UCSD-AML1 (cell line): ENCODE data around the gene MTR.
"Not testable (repeated sequence)": the region's sequence is repeated elsewhere in the genome, so short reads cannot be mapped to it uniquely, and the experiment has no call there.

Experiments used
- DNase-seq: peaks from one replicate; lab custom pipeline; 2025; ENCODE audit not compliant: unreplicated experiment; lab: John Stamatoyannopoulos, UW

MTR gene

GRCh38 chr1:236895665-236896387, 100.7 kb downstream of the MTR start:
- no peak for DNase-seq

- DNase-seq: no peak
Observed at GRCh38 chr1:236896716-236897115, 101.6 kb downstream of the MTR start.

- DNase-seq: no peak
Observed at GRCh38 chr1:236904892-236905741, 110.0 kb downstream of the MTR start.

GRCh38 chr1:236907205-236907604, 112.1 kb downstream of the MTR start:
- DNase-seq: no peak

GRCh38 chr1:236908669-236909068, 113.6 kb downstream of the MTR start:
- no peak for DNase-seq

- DNase-seq: not testable (repeated sequence)
Observed at GRCh38 chr1:236911047-236911446, 116.0 kb downstream of the MTR start.

GRCh38 chr1:236913371-236914037, 118.4 kb downstream of the MTR start:
- no peak for DNase-seq

- no peak for DNase-seq
Observed at GRCh38 chr1:236914375-236914774, 119.3 kb downstream of the MTR start.

- DNase-seq: no peak
Observed at GRCh38 chr1:236916131-236916800, 121.2 kb downstream of the MTR start.

GRCh38 chr1:236917448-236917847, 122.4 kb downstream of the MTR start:
- no peak for DNase-seq

- DNase-seq: no peak
Observed at GRCh38 chr1:236920286-236920894, 125.3 kb downstream of the MTR start.

- DNase-seq: no peak
Observed at GRCh38 chr1:236921610-236922009, 126.5 kb downstream of the MTR start.

- no peak for DNase-seq
Observed at GRCh38 chr1:236922190-236922589, 127.1 kb downstream of the MTR start.

- no peak for DNase-seq
Observed at GRCh38 chr1:236925386-236925785, 130.3 kb downstream of the MTR start.

GRCh38 chr1:236930503-236930902, 135.4 kb downstream of the MTR start:
- DNase-seq: no peak

- no peak for DNase-seq
Observed at GRCh38 chr1:236938760-236939159, 143.7 kb downstream of the MTR start.

GRCh38 chr1:236942431-236942830, 147.3 kb downstream of the MTR start:
- DNase-seq: no peak

GRCh38 chr1:236944556-236944955, 149.5 kb downstream of the MTR start:
- no peak for DNase-seq

GRCh38 chr1:236945002-236945401, 149.9 kb downstream of the MTR start:
- DNase-seq: no peak

- no peak for DNase-seq
Observed at GRCh38 chr1:236947794-236948193, 152.7 kb downstream of the MTR start.

GRCh38 chr1:236948381-236948780, 153.3 kb downstream of the MTR start:
- no peak for DNase-seq
